Activated T-cell treated with anti-CD3 and anti-CD28 coated beads, Interleukin-2, amount 50 U/mL, for 1 hour (primary cell): ENCODE measurements around the gene NFU1.
A peak's percentile ranks its signal among the peaks of the same experiment; 100 is the strongest.

ENCODE experiments used
- DNase-seq: peaks from one replicate; pipeline ENCODE4 v3.0.0-alpha.2; 2020

NFU1 gene

GRCh38 chr2:69436938-69437750 is at the start of gene NFU1:
NFU1 (minus strand) TSS chr2:69437435; CDS start chr2:69437422, 13 bp downstream.
- peak; percentile 86 for DNase-seq

- no peak for DNase-seq
Measured at GRCh38 chr2:69483696-69484095, 46.5 kb upstream of the NFU1 start.

- no peak for DNase-seq
Measured at GRCh38 chr2:69483024-69483423, 45.8 kb upstream of the NFU1 start.

- no peak for DNase-seq
Measured at GRCh38 chr2:69482471-69482870, 45.2 kb upstream of the NFU1 start.

- no peak for DNase-seq
Measured at GRCh38 chr2:69481421-69481820, 44.2 kb upstream of the NFU1 start.

- no peak for DNase-seq
Measured at GRCh38 chr2:69477627-69478026, 40.4 kb upstream of the NFU1 start.

- DNase-seq, result no peak
Measured at GRCh38 chr2:69474688-69475087, 37.5 kb upstream of the NFU1 start.

- DNase-seq, result no peak
Measured at GRCh38 chr2:69471793-69472192, 34.6 kb upstream of the NFU1 start.

- no peak for DNase-seq
Measured at GRCh38 chr2:69470911-69471310, 33.7 kb upstream of the NFU1 start.

- no peak for DNase-seq
Measured at GRCh38 chr2:69469784-69470183, 32.5 kb upstream of the NFU1 start.

- DNase-seq, result no peak
Measured at GRCh38 chr2:69469375-69469774, 32.1 kb upstream of the NFU1 start.

- no peak for DNase-seq
Measured at GRCh38 chr2:69466728-69467127, 29.5 kb upstream of the NFU1 start.

- DNase-seq, result no peak
Measured at GRCh38 chr2:69465513-69466456, 28.6 kb upstream of the NFU1 start.

- no peak for DNase-seq
Measured at GRCh38 chr2:69464575-69464974, 27.3 kb upstream of the NFU1 start.

GRCh38 chr2:69462780-69463179 is 25.5 kb upstream of the NFU1 start:
- no peak for DNase-seq

- DNase-seq, result no peak
Measured at GRCh38 chr2:69461404-69461803, 24.2 kb upstream of the NFU1 start.

GRCh38 chr2:69459936-69460335 is 22.7 kb upstream of the NFU1 start:
- DNase-seq, result no peak

- DNase-seq, result no peak
Measured at GRCh38 chr2:69456950-69457445, 19.8 kb upstream of the NFU1 start.

GRCh38 chr2:69456154-69456553 is 18.9 kb upstream of the NFU1 start:
- no peak for DNase-seq

- DNase-seq, result no peak
Measured at GRCh38 chr2:69454976-69455375, 17.7 kb upstream of the NFU1 start.

GRCh38 chr2:69453475-69454129 is 16.4 kb upstream of the NFU1 start:
- no peak for DNase-seq

GRCh38 chr2:69452687-69453086 is 15.5 kb upstream of the NFU1 start:
- no peak for DNase-seq

GRCh38 chr2:69450735-69451416 is 13.6 kb upstream of the NFU1 start:
- no peak for DNase-seq
